Neural progenitor cell (in vitro differentiated cells): Measurements from ENCODE around the gene CCL4L2.

Source experiments
- CTCF ChIP-seq: fragments of 200-600 bp; sonication (generic); IDR thresholded peaks from 2 replicates; pipeline ENCODE4 v1.5.1; 2017; ENCODE audit warnings: antibody characterized with exemption, mild to moderate bottlenecking
- EZH2 ChIP-seq: fragments of 200-600 bp; sonication (generic); IDR thresholded peaks from 2 replicates; pipeline ENCODE4 v1.6.1; 2017; ENCODE audit warnings: antibody characterized with exemption, mild to moderate bottlenecking, moderate library complexity

- TF ChIP-seq CTCF (no peak), EZH2 (no peak)
Observed at GRCh38 chr17:36203335-36203734, 7.5 kb upstream of the CCL4L2 start.
